ENCODE results near the gene ARHGEF1. TPM values are rescaled to one million over a fixed set of nuclear protein-coding genes. Genes with fewer than 3 reads are reported as not detected.

ARHGEF1 gene
- total RNA-seq, 1 experiment from 2014 or later = 40.7 TPM

GRCh38 chr19:41928754-41929535 lies 46.0 kb downstream of the ARHGEF1 start:
- Histone ChIP-seq H3K36me3 (replicated peaks; ENCODE audit: control insufficient read depth, insufficient read depth, low read length) (no peaks in the 10 kb centered on the region), H3K4me3 (ENCODE audit: insufficient read depth, low read depth, low read length) (peak overlapping the region; percentile 4; the same call in 1 of the 2 replicates), H3K27me3 (ENCODE audit: control insufficient read depth, insufficient read depth, low read length) (peaks cover 100% of the 10 kb centered on the region)
- DNase-seq = peak; percentile 74

GRCh38 chr19:41929536-41930071 lies 46.6 kb downstream of the ARHGEF1 start:
- H3K36me3 ChIP-seq (replicated peaks; ENCODE audit: control insufficient read depth, insufficient read depth, low read length) = no peaks in the 10 kb centered on the region
- peak; percentile 76 for DNase-seq
- H3K4me3 ChIP-seq (ENCODE audit: insufficient read depth, low read depth, low read length) = no peak overlapping the region
- H3K27me3 ChIP-seq (ENCODE audit: control insufficient read depth, insufficient read depth, low read length) = peaks cover 98% of the 10 kb centered on the region

- peak; percentile 43 for DNase-seq
- no peak overlapping the region for H3K4me3 ChIP-seq (ENCODE audit: insufficient read depth, low read depth, low read length)
- no peaks in the 10 kb centered on the region for H3K36me3 ChIP-seq (replicated peaks; ENCODE audit: control insufficient read depth, insufficient read depth, low read length)
- peaks cover 97% of the 10 kb centered on the region for H3K27me3 ChIP-seq (ENCODE audit: control insufficient read depth, insufficient read depth, low read length)
Measured at GRCh38 chr19:41930322-41930722, 47.3 kb downstream of the ARHGEF1 start.

GRCh38 chr19:41930926-41931592 lies 48.1 kb downstream of the ARHGEF1 start:
- Histone ChIP-seq H3K36me3 (replicated peaks; ENCODE audit: control insufficient read depth, insufficient read depth, low read length) (no peaks in the 10 kb centered on the region), H3K27me3 (ENCODE audit: control insufficient read depth, insufficient read depth, low read length) (peaks cover 94% of the 10 kb centered on the region), H3K4me3 (ENCODE audit: insufficient read depth, low read depth, low read length) (no peak overlapping the region)
- DNase-seq = peak; percentile 88

GRCh38 chr19:41932259-41932719 lies 49.3 kb downstream of the ARHGEF1 start:
- DNase-seq = peak; percentile 73
- H3K27me3 ChIP-seq (ENCODE audit: control insufficient read depth, insufficient read depth, low read length) = peaks cover 93% of the 10 kb centered on the region
- no peak overlapping the region for H3K4me3 ChIP-seq (ENCODE audit: insufficient read depth, low read depth, low read length)

GRCh38 chr19:41932720-41933332 lies 49.8 kb downstream of the ARHGEF1 start:
- Histone ChIP-seq H3K27me3 (ENCODE audit: control insufficient read depth, insufficient read depth, low read length) (peaks cover 93% of the 10 kb centered on the region), H3K36me3 (replicated peaks; ENCODE audit: control insufficient read depth, insufficient read depth, low read length) (no peaks in the 10 kb centered on the region)

More at GRCh38 chr19:41932259-41932719, 49.3 kb downstream of the ARHGEF1 start:
- H3K36me3 ChIP-seq (replicated peaks; ENCODE audit: control insufficient read depth, insufficient read depth, low read length) = no peaks in the 10 kb centered on the region

GRCh38 chr19:41933693-41934426 lies 50.9 kb downstream of the ARHGEF1 start:
- DNase-seq = no peak
- H3K27me3 ChIP-seq (ENCODE audit: control insufficient read depth, insufficient read depth, low read length) = peaks cover 82% of the 10 kb centered on the region
- H3K4me3 ChIP-seq (ENCODE audit: insufficient read depth, low read depth, low read length) = no peak overlapping the region
- H3K36me3 ChIP-seq (replicated peaks; ENCODE audit: control insufficient read depth, insufficient read depth, low read length) = no peaks in the 10 kb centered on the region

More at GRCh38 chr19:41932720-41933332, 49.8 kb downstream of the ARHGEF1 start:
- DNase-seq = peak; percentile 64
- no peak overlapping the region for H3K4me3 ChIP-seq (ENCODE audit: insufficient read depth, low read depth, low read length)

GRCh38 chr19:41934849-41935374 lies 51.9 kb downstream of the ARHGEF1 start:
- Histone ChIP-seq H3K4me3 (ENCODE audit: insufficient read depth, low read depth, low read length) (no peak overlapping the region), H3K27me3 (ENCODE audit: control insufficient read depth, insufficient read depth, low read length) (peaks cover 76% of the 10 kb centered on the region), H3K36me3 (replicated peaks; ENCODE audit: control insufficient read depth, insufficient read depth, low read length) (no peaks in the 10 kb centered on the region)
- DNase-seq = peak; percentile 96

- H3K36me3 ChIP-seq (replicated peaks; ENCODE audit: control insufficient read depth, insufficient read depth, low read length) = no peaks in the 10 kb centered on the region
- no peak overlapping the region for H3K4me3 ChIP-seq (ENCODE audit: insufficient read depth, low read depth, low read length)
- peak; percentile 67 for DNase-seq
- H3K27me3 ChIP-seq (ENCODE audit: control insufficient read depth, insufficient read depth, low read length) = peaks cover 74% of the 10 kb centered on the region
Measured at GRCh38 chr19:41935760-41936415, 52.9 kb downstream of the ARHGEF1 start.

- H3K27me3 ChIP-seq (ENCODE audit: control insufficient read depth, insufficient read depth, low read length) = peaks cover 74% of the 10 kb centered on the region
- DNase-seq = no peak
- no peaks in the 10 kb centered on the region for H3K36me3 ChIP-seq (replicated peaks; ENCODE audit: control insufficient read depth, insufficient read depth, low read length)
- no peak overlapping the region for H3K4me3 ChIP-seq (ENCODE audit: insufficient read depth, low read depth, low read length)
Measured at GRCh38 chr19:41936416-41936850, 53.4 kb downstream of the ARHGEF1 start.

- DNase-seq = no peak
- Histone ChIP-seq H3K36me3 (replicated peaks; ENCODE audit: control insufficient read depth, insufficient read depth, low read length) (no peaks in the 10 kb centered on the region), H3K4me3 (ENCODE audit: insufficient read depth, low read depth, low read length) (no peak overlapping the region), H3K27me3 (ENCODE audit: control insufficient read depth, insufficient read depth, low read length) (peaks cover 72% of the 10 kb centered on the region)
Measured at GRCh38 chr19:41936961-41937360, 54.0 kb downstream of the ARHGEF1 start.

- no peaks in the 10 kb centered on the region for H3K36me3 ChIP-seq (replicated peaks; ENCODE audit: control insufficient read depth, insufficient read depth, low read length)
- H3K4me3 ChIP-seq (ENCODE audit: insufficient read depth, low read depth, low read length) = no peak overlapping the region
- peak; percentile 82 for DNase-seq
- peaks cover 64% of the 10 kb centered on the region for H3K27me3 ChIP-seq (ENCODE audit: control insufficient read depth, insufficient read depth, low read length)
Measured at GRCh38 chr19:41937525-41938468, 54.8 kb downstream of the ARHGEF1 start.
